Neural progenitor cell (in vitro differentiated cells): Measurements from ENCODE around the gene TMEM229A. TPM values are rescaled to one million over a fixed set of nuclear protein-coding genes. Genes with fewer than 3 reads are reported as not detected.
"Not testable (repeated sequence)": the region's sequence is repeated elsewhere in the genome, so short reads cannot be mapped to it uniquely, and the experiment has no call there.

ENCODE experiments used
- DNase-seq: peaks from one replicate; pipeline ENCODE4 v3.0.0-alpha.2; 2016; ENCODE audit warnings: low spot score
- H2AFZ ChIP-seq: fragments of 200-600 bp; sonication (generic); replicated peaks from 2 replicates; pipeline ENCODE4 v1.6.1; 2016; ENCODE audit warnings: antibody characterized with exemption
- H3F3A ChIP-seq: fragments of 200-600 bp; sonication (generic); 2 replicates; pipeline ENCODE4 v1.6.1; 2016; ENCODE audit warnings: antibody characterized with exemption, low read depth
- H3K27ac ChIP-seq: fragments of 200-600 bp; sonication (generic); 2 replicates; pipeline ENCODE4 v1.5.1; 2016; ENCODE audit warnings: mild to moderate bottlenecking
- H3K27me3 ChIP-seq: fragments of 200-600 bp; sonication (generic); 2 replicates; pipeline ENCODE4 v1.6.1; 2016; ENCODE audit warnings: mild to moderate bottlenecking, moderate library complexity
- H3K36me3 ChIP-seq: fragments of 200-600 bp; sonication (generic); 2 replicates; pipeline ENCODE4 v1.5.1; 2016
- H3K4me1 ChIP-seq: fragments of 200-600 bp; sonication (generic); 2 replicates; pipeline ENCODE4 v1.6.1; 2016; ENCODE audit warnings: mixed run types
- H3K4me2 ChIP-seq: fragments of 200-600 bp; sonication (generic); 2 replicates; pipeline ENCODE4 v1.6.1; 2016
- H3K4me3 ChIP-seq: fragments of 200-600 bp; sonication (generic); 2 replicates; pipeline ENCODE4 v1.5.1; 2016
- H3K79me2 ChIP-seq: fragments of 200-600 bp; sonication (generic); 2 replicates; pipeline ENCODE4 v1.6.1; 2016; ENCODE audit warnings: low read depth
- H3K9ac ChIP-seq: fragments of 200-600 bp; sonication (generic); 2 replicates; pipeline ENCODE4 v1.6.1; 2016
- H3K9me3 ChIP-seq: fragments of 200-600 bp; sonication (generic); 2 replicates; pipeline ENCODE4 v1.5.1; 2016; ENCODE audit warnings: low read depth
- H4K20me1 ChIP-seq: fragments of 200-600 bp; sonication (generic); 2 replicates; pipeline ENCODE4 v1.6.1; 2016; ENCODE audit warnings: low read depth
- H3K27ac Mint-ChIP-seq: 3 replicates; pipeline ENCODE4 v1.8.0; 2021; ENCODE audit warnings: mixed read lengths
- H3K27me3 Mint-ChIP-seq: 2 replicates; pipeline ENCODE4 v1.8.0; 2022; ENCODE audit warnings: low read depth, mild to moderate bottlenecking, inconsistent platforms, moderate library complexity, mixed read lengths; ENCODE audit not compliant: insufficient read depth
- H3K36me3 Mint-ChIP-seq: 3 replicates; pipeline ENCODE4 v1.8.0; 2021; ENCODE audit warnings: mixed read lengths
- H3K4me1 Mint-ChIP-seq: 3 replicates; pipeline ENCODE4 v1.8.0; 2021; ENCODE audit warnings: mixed read lengths
- H3K4me3 Mint-ChIP-seq: 3 replicates; pipeline ENCODE4 v1.8.0; 2021; ENCODE audit warnings: mild to moderate bottlenecking, moderate library complexity, mixed read lengths
- H3K9me3 Mint-ChIP-seq: 3 replicates; pipeline ENCODE4 v1.8.0; 2020; ENCODE audit warnings: mixed read lengths
- EZH2 ChIP-seq: fragments of 200-600 bp; sonication (generic); IDR thresholded peaks from 2 replicates; pipeline ENCODE4 v1.6.1; 2017; ENCODE audit warnings: antibody characterized with exemption, mild to moderate bottlenecking, moderate library complexity
- EZH2phosphoT487 ChIP-seq: fragments of 200-600 bp; sonication (generic); IDR thresholded peaks from 2 replicates; pipeline ENCODE4 v1.6.1; 2017; ENCODE audit warnings: antibody characterized with exemption
- total RNA-seq: library from RNA; depleted of rRNA; stranded (reverse); fragments of >200 nt; gene quantifications from 2 replicates; pipeline ENCODE4 v1.2.3, GENCODE V29; 2015; ENCODE audit warnings: low replicate concordance
- TF ChIP-seq, protein P1 (sequence below): fragments of 200-600 bp; sonication (generic); IDR thresholded peaks from 2 replicates; pipeline ENCODE4 v1.5.1; 2017; ENCODE audit warnings: antibody characterized with exemption, mild to moderate bottlenecking

TMEM229A gene
- total RNA-seq, 1 donor from 2014 or later: not detected

DNA sequence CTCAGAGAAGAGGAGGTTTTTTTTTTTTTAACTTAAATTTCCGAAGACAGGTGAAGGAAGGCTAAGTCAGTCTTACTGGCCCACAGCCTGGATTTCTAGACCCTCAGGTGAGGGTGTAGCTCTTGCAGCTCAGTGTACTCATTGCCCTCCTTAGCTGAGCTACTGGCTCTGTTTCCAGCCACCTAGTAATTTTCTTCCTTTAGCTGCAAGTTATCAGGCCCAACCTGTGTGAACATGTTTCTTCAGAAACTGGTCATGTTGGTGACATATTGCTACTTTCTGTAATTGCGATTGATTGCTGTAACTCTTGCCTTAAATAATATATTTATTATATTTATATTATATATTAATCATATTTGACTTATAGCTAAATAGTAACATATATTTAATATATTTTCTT lies 10.0 kb upstream of the TMEM229A start:
- H2AFZ ChIP-seq: no peak overlapping the region
- H3K27ac ChIP-seq: no peak overlapping the region
- no peaks in the 10 kb centered on the region for H3K9me3 ChIP-seq
- no peaks in the 10 kb centered on the region for H3K27me3 Mint-ChIP-seq
- TF ChIP-seq, protein P1, sequence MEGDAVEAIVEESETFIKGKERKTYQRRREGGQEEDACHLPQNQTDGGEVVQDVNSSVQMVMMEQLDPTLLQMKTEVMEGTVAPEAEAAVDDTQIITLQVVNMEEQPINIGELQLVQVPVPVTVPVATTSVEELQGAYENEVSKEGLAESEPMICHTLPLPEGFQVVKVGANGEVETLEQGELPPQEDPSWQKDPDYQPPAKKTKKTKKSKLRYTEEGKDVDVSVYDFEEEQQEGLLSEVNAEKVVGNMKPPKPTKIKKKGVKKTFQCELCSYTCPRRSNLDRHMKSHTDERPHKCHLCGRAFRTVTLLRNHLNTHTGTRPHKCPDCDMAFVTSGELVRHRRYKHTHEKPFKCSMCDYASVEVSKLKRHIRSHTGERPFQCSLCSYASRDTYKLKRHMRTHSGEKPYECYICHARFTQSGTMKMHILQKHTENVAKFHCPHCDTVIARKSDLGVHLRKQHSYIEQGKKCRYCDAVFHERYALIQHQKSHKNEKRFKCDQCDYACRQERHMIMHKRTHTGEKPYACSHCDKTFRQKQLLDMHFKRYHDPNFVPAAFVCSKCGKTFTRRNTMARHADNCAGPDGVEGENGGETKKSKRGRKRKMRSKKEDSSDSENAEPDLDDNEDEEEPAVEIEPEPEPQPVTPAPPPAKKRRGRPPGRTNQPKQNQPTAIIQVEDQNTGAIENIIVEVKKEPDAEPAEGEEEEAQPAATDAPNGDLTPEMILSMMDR: no peak
- no peak for TF ChIP-seq EZH2
- TF ChIP-seq EZH2phosphoT487: no peak
- no peaks in the 10 kb centered on the region for H3K27me3 ChIP-seq
- H3K4me2 ChIP-seq: no peak overlapping the region
- H4K20me1 ChIP-seq: no peaks in the 10 kb centered on the region
- H3K79me2 ChIP-seq: no peaks in the 10 kb centered on the region
- H3K4me1 ChIP-seq: no peaks in the 10 kb centered on the region
- no peak for DNase-seq
- H3K4me1 Mint-ChIP-seq: no peaks in the 10 kb centered on the region
- no peaks in the 10 kb centered on the region for H3K36me3 Mint-ChIP-seq
- no peak overlapping the region for H3K9ac ChIP-seq
- H3K4me3 Mint-ChIP-seq: no peak overlapping the region
- H3K36me3 ChIP-seq: no peaks in the 10 kb centered on the region
- H3K27ac Mint-ChIP-seq: no peak overlapping the region
- H3K9me3 Mint-ChIP-seq: no peaks in the 10 kb centered on the region
- no peaks in the 10 kb centered on the region for H3F3A ChIP-seq
- H3K4me3 ChIP-seq: no peak overlapping the region

DNA sequence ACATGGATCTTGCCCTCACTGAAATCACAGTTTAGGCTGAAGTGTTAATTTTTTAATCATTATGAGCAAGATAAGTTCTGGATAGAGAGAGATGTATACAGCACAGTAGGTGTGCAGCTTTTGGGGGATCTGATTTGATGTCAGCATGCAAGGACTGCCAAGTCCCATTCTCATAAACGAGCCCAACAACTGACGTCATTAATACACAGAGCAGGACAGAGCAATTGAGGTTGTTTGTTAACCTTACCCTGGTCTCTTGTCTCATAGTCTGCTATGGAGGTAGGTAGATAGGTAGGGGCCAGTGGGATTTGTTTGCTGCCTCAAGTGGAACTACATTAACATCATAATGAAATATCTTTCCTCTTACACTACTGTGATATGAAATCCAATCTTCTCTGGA lies 8.6 kb upstream of the TMEM229A start:
- Histone ChIP-seq H3K27me3 (no peaks in the 10 kb centered on the region), H3K27ac (no peak overlapping the region), H3F3A (no peaks in the 10 kb centered on the region), H3K36me3 (no peaks in the 10 kb centered on the region), H4K20me1 (no peaks in the 10 kb centered on the region), H3K79me2 (no peaks in the 10 kb centered on the region), H3K9me3 (no peaks in the 10 kb centered on the region), H3K9ac (no peak overlapping the region), H3K4me2 (no peak overlapping the region), H2AFZ (no peak overlapping the region), H3K4me3 (no peak overlapping the region), H3K4me1 (no peaks in the 10 kb centered on the region)
- Mint-ChIP-seq H3K27ac (no peak overlapping the region), H3K27me3 (peaks cover 2% of the 10 kb centered on the region), H3K9me3 (no peaks in the 10 kb centered on the region), H3K36me3 (no peaks in the 10 kb centered on the region), H3K4me1 (no peaks in the 10 kb centered on the region), H3K4me3 (no peak overlapping the region)
- DNase-seq: no peak
- TF ChIP-seq EZH2phosphoT487 (no peak), EZH2 (no peak)
- TF ChIP-seq, protein P1: no peak

DNA sequence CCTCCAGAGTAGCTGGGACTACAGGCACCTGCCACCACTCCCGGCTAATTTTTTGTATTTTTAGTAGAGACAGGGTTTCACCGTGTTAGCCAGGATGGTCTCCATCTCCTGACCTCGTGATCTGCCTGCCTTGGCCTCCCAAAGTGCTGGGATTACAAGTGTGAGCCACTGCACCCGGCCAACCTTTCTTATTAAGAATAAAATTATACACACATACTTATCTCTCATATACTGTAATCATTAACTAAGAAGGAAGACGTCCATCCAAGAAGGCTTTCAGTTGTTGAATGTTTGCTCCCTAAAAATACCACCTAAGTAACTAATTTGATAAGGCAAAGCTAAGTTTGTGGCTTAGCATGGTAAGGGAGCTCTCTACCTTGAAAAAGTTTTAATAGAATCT lies 5.0 kb upstream of the TMEM229A start:
- H3K4me2 ChIP-seq, H4K20me1 ChIP-seq, H2AFZ ChIP-seq, H3K36me3 ChIP-seq, H3K27ac ChIP-seq, H3K27me3 Mint-ChIP-seq, H3K9ac ChIP-seq, H3K4me3 ChIP-seq, H3K79me2 ChIP-seq, H3K4me1 Mint-ChIP-seq, DNase-seq, H3K9me3 ChIP-seq, H3K27ac Mint-ChIP-seq, H3F3A ChIP-seq, H3K9me3 Mint-ChIP-seq, H3K4me3 Mint-ChIP-seq, H3K36me3 Mint-ChIP-seq, H3K4me1 ChIP-seq: not testable (repeated sequence)
- peaks cover 31% of the 10 kb centered on the region for H3K27me3 ChIP-seq

DNA sequence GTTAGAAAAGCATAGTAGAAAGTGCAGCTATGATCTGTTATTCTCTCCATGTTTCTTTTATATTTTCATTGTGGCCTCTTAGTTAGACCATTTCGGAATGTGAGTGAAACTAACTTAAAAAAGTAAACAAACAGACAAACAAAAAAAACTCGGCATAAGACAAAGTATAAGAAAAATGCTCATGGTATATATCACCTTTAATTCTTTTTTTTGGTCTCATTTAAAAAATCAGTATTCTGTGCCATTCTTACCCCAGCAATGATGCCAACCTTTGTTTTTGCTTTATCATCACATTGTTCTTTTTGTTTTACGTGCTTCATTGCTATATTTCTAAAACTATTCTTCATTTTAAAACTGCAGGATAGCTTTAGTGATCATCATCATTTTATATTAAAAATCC lies 2.8 kb upstream of the TMEM229A start:
- Histone ChIP-seq H3K4me2 (no peak overlapping the region), H2AFZ (no peak overlapping the region), H3K9me3 (no peaks in the 10 kb centered on the region), H3K4me1 (peaks cover 6% of the 10 kb centered on the region), H4K20me1 (no peaks in the 10 kb centered on the region), H3K9ac (no peak overlapping the region), H3K79me2 (no peaks in the 10 kb centered on the region), H3K36me3 (no peaks in the 10 kb centered on the region), H3K27me3 (peaks cover 51% of the 10 kb centered on the region), H3F3A (peaks cover 13% of the 10 kb centered on the region), H3K27ac (no peak overlapping the region), H3K4me3 (no peak overlapping the region)
- no peak for TF ChIP-seq EZH2
- TF ChIP-seq, protein P1: no peak
- TF ChIP-seq EZH2phosphoT487: no peak
- Mint-ChIP-seq H3K36me3 (no peaks in the 10 kb centered on the region), H3K4me3 (no peak overlapping the region), H3K9me3 (no peaks in the 10 kb centered on the region), H3K27me3 (peaks cover 8% of the 10 kb centered on the region), H3K4me1 (peaks cover 12% of the 10 kb centered on the region), H3K27ac (no peak overlapping the region)
- no peak for DNase-seq
